Activated CD4-positive, alpha-beta T cell treated with anti-CD3 and anti-CD28 coated beads, Interleukin-2, amount 50 U/mL, for 4 hours (primary cell): ENCODE measurements around the gene MRPL49.
A peak's percentile ranks its signal among the peaks of the same experiment; 100 is the strongest.
"Not testable (repeated sequence)": the region's sequence is repeated elsewhere in the genome, so short reads cannot be mapped to it uniquely, and the experiment has no call there.

ENCODE experiments used
- DNase-seq, 2 experiments: peaks; one replicate each; pipeline ENCODE4 v3.0.0-alpha.2; 2020

Gene MRPL49

GRCh38 chr11:65118891-65119669 is 3.0 kb upstream of the MRPL49 start:
- DNase-seq = not testable (repeated sequence)

GRCh38 chr11:65119670-65119995 is 2.5 kb upstream of the MRPL49 start:
- no peak for DNase-seq

GRCh38 chr11:65120831-65121230 is 1.3 kb upstream of the MRPL49 start:
- DNase-seq = no peak

- no peak for DNase-seq
Measured at GRCh38 chr11:65121447-65121864, 665 bp upstream of the MRPL49 start.

GRCh38 chr11:65124480-65125196 is 2.5 kb downstream of the MRPL49 start:
- no peak for DNase-seq

DNA sequence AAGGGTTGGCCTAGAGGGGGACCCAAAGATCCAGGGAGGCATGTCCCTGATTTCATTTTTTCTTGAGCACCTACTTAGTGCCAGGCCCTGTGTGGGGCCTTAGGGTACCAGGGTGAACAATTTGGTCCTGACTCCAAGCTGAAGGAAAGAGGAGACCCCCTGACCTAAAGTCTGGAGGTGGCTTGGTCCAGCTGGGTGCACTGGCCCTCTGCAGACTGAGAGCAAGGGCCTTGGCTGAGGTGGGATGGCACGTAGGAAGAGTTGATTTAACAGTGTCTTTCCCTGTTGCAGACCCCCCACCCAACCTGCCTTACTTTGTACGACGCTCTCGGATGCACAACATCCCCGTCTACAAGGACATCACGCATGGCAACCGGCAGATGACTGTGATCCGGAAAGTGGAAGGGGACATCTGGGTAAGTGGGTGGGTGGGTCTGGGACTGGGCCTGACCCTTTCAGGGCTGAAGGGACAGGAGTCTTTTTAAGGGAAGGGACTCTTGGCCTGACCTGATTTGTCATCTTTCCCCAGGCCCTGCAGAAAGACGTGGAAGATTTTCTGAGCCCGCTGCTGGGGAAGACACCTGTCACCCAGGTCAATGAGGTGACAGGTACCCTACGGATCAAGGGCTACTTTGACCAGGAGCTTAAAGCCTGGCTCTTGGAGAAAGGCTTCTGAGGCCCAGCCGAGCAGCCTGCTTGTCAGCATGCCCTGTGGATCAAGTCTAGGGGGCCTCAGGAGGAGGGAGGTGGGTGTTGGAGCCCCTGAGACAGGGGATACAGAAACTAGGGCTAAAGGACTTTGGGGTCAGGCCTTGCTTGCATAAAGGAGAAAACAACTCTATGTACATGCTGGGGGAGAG is 3.3 kb downstream of the MRPL49 start:
- DNase-seq = no peak

DNA sequence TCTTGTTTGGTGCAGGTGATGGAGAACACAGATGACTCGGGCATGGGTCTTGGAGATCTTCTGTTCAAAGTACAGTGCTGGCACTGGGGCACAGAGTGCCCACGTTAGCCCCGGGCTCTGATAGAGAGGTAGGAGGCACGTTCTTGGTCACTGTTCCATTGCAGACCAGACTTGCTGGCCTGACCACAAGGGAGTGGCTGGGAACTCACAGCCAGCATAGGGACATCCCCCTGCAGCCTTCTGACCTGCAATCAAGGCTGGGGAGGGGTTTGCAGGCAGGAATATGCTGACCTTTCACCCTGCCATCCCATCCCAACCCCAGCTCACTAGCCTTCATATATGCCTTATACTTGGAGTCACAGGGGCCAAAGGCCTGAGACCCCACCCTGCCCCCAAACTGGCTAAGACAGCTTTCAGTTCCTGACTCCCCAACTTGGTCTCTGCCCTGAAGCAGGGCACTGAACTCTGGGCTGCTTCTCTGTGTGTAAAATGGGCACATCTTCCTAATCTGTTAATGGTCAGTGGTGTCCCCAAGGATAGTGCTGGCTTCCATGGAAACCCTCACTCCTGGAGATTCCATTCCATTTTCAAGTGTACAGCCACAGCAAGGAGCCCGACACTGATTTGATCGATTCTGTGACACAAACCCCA is 4.6 kb downstream of the MRPL49 start:
- DNase-seq = no peak

DNA sequence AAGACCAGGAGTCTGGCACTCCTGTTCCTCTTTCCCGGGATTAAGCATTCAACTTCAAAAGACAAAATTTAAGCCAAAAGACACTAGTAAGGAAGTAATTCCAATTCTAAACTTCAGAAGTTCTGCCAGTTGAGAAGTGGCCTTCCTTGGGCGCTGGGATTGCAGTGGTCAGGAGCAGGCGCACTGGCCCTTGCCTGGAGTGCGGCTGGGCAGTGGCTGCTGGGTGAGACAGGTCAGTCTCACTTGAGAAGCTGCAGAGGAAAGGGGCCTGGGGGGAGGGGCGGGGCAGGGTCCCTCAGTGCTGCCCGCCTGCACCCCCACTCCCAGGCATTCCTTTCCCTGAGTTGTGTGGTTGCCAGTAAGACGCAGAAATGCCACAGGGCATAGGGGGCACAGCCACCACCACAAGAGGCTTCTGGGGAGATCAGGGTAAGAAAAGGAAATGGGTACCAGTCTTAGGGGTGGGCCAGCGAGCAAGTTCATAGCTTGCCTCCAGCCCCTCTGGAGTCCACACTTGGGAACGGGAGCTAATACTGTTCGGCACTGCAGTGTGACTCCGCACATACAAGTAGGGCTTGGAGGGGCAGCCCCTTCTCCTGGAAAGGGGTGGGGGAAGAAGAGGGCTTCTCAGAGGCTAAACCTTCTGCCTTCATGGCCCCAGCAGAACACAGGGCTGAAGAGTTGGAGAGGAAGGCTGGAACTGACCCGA is 5.5 kb downstream of the MRPL49 start:
- no peak for DNase-seq

DNA sequence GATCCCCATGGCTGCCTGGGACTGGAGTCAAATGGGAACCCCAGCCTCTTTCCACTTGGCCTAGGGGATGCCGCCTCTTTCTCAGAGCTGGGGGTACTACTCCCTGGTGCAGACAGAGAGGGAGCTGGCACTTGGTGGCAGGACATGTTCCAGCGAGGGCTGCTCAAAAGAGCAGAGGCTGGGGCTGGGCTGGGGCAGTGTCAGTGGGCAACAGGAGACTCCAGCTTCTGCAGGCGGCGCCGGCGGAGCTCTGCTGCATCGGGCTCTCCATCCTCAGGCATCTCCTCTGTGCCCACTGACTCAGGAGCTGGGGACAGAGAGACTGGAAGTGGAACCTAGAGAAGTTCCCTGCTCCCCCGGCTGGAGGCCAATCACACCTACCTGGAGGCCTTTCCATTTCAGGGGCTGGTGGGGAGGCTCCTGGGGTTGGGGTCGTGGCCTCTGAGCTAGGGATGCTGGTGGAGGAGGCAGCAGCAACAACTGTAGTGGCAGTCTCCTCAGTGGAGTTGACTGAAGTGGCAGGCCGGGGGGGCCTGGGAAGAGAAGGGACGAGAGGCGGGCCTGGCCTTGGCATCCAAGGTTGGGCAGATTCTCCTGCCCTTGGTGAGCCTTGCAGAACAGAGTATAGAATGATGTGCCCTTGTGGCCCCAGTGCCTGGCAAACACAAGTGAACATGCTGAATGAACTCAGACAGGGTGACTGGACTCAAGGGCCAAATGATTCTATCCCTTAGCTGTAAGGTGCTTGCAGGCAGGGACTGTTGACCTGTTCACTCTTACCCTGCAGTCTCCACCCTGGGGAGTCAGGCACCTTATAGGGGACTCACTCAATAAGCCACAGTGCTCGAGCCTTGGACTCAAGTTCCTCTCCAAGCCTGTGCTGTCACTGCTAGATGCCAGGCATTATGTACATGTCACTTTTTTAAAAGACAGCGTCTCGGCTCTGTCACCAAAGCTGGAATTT is 6.3 kb downstream of the MRPL49 start:
- DNase-seq = no peak

GRCh38 chr11:65129649-65130441 is 7.7 kb downstream of the MRPL49 start:
- DNase-seq = no peak

DNA sequence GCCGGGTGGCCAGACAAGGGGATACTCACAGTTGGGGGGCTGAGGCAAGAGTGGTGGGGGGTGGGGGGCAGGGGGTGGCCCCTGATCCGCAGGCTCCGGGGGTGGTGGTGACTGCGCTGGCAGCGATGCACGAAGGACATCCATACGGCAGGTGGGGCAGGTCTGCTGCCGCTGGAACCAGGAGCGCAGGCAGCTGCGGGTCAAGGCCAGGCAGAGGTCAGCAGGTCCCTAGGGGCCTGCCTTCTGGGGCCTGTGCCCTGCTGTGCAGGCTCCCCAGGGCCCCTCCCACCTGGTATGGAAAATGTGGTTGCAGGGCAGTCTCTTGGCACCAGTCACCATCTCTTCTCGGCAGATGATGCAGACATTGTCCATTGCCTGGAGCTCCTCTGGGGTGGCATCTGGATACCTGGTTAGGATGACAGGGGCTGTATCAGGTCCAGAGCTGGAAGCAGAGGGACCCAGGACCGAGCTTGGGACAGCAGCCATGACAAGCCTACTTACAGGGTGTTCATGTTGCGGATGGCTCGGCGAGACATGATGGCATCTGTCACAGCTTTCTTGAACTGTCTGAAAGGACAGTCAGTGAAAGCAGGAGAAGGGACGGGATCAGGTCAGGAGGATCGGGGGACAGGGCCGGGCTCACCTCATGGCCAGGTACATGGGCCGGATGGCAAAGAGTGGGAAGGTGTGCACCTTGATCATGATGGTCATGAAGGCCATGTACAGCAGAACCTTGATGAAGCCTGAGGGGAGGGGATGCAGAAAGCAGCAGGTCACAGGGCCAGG is 8.7 kb downstream of the MRPL49 start:
- no peak for DNase-seq

- DNase-seq = no peak
Measured at GRCh38 chr11:65131417-65131776, 9.3 kb downstream of the MRPL49 start.

- no peak for DNase-seq
Measured at GRCh38 chr11:65131895-65132237, 9.7 kb downstream of the MRPL49 start.

DNA sequence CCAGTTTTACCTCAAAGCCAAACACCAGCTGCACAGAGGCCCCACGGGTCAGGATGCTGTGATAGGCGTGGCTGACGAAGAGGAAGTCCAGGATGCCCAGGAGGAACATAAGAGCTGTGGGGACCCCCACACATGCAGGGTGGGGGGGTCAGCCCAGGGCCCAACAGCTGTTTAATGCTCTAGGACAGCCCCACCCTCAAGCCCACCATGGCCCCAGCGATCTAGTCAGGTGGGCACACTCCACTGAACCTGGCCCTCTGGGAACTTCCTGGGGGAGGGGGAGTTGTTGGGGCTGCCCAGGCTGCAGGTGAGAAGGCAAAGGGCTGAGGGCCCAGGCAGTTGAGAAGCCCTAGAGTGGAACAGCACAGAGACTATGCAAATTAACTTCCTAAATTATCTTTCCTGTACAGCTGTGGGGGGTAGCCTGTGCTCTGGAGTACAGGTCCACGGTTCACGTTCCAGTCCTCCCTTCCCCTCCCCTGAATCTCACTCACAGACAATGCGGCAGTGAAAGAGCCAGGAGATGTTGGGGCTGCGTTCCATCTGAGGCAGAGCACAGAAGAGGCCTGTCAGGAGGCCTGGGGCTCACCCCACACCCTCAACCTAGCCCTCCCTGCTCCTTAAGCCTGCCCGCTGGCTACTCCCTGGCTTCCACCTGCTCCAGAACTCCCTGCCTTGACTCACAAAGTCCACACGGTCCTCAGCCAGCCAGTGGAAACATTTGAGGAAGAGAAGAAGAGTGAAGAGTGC is 10.3 kb downstream of the MRPL49 start:
- no peak for DNase-seq

DNA sequence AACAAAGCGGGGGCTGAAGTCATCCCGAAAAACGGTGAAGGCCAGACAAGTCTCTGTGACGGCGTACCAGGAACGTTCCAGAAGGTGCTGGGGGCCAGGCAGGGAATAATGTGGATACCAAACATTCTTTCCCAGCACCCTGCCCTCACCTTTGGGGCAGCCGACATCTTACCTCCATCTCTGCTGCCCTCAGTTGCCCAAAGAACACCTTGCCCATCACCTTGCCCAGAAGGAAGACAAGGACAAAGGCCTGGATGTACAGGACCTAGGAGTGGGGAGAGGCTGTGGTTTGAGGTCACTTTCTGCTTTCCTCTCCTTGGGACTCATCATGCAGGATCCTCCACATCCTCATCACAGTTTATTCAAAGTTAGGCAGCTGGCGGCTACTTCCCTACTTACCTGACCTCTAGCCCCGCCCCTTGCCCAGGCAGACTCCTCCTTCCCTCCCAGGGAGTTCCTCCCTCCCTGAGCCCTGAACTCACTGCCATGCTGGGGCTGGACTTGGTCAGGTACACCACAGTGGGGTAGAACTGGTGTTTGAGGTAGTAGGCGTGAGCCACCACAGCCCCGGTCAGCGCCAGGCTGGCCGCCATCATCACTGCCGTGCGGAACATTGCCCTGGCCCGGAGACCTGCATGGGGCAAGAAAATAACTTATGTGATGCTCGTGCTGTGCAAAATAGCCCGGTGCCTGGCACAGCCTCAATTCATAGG is 11.0 kb downstream of the MRPL49 start:
- peak in 1 of 2 experiments; percentile 38 for DNase-seq

DNA sequence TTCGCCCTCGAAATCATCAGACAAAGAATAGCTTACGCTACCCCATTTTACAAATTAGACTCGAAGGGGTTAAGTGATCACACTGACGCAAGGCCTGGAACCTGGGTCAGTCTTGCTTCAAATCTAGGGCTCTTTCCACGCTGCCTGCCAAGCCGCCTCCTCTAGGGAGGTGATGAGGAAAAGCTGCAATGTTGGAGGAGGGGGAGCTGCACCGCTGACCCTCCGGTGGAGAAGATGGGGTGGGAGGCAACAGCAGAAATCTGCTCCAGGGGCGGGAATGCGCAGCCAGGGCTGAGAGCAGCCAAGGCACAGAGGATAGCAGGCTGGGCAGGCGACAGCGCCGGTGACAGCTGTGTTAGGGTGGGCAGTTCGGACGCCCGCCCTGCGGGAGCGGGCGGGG is 11.6 kb downstream of the MRPL49 start:
- no peak for DNase-seq

- DNase-seq = peak; percentile 87 to 89
Measured at GRCh38 chr11:65134240-65134951, 12.3 kb downstream of the MRPL49 start, which contains the start of gene SYVN1. TSS of gene SYVN1 (minus strand) at chr11:65134519. CDS start at chr11:65133601, 918 bp downstream.
